ENCODE data around the gene SH2D2A. TPM values are rescaled to one million over a fixed set of nuclear protein-coding genes. Genes with fewer than 3 reads are reported as not detected.
A peak's percentile ranks its signal among the peaks of the same experiment; 100 is the strongest.

Gene SH2D2A
- total and polyA plus RNA-seq, 2 experiments from 2014 or later, result 0.18 to 0.60 TPM

GRCh38 chr1:156862584-156862983, 45.9 kb upstream of the SH2D2A start:
- H3K79me2 ChIP-seq, result no peaks in the 10 kb centered on the region
- H3K9me2 ChIP-seq (replicated peaks; ENCODE audit: insufficient read depth), result no peaks in the 10 kb centered on the region
- H3K36me3 ChIP-seq (replicated peaks; ENCODE audit: insufficient read depth, low read depth), result no peaks in the 10 kb centered on the region
- H3K9me3 ChIP-seq (ENCODE audit: low read depth), result no peaks in the 10 kb centered on the region
- DNase-seq (ENCODE audit: low spot score), result no peak
- H3K4me1 ChIP-seq (ENCODE audit: insufficient read depth), result peaks cover 26% of the 10 kb centered on the region
- H3K4me2 ChIP-seq, result no peak overlapping the region
- peaks cover 82% of the 10 kb centered on the region for H3K27me3 ChIP-seq
- TF ChIP-seq EZH2 (IDR thresholded peaks at IDR 0.05; ENCODE audit: borderline replicate concordance) (no peak), CTCF (IDR thresholded peaks at IDR 0.05; ENCODE audit: poor library complexity) (no peak), EZH2phosphoT487 (IDR thresholded peaks at IDR 0.05; ENCODE audit: low read depth, severe bottlenecking, unreplicated experiment) (no peak)
- H4K20me1 ChIP-seq (ENCODE audit: insufficient read depth, poor library complexity, severe bottlenecking), result no peaks in the 10 kb centered on the region
- no peak overlapping the region for H2AFZ ChIP-seq
- no peak overlapping the region for H3K27ac ChIP-seq
- WGBS (ENCODE audit: low lambda C conversion rate, missing lambda C conversion rate), result 52% methylated on average over 5 of the region's 6 CpGs
- H3K4me3 ChIP-seq, result no peak overlapping the region

GRCh38 chr1:156860628-156861423, 44.2 kb upstream of the SH2D2A start, which contains the start of gene NTRK1:
NTRK1 (plus strand) TSS chr1:156860865; CDS start chr1:156860935, 70 bp downstream.
- Histone ChIP-seq H3K4me1 (ENCODE audit: insufficient read depth) (peaks cover 26% of the 10 kb centered on the region), H3K79me2 (no peaks in the 10 kb centered on the region), H3K4me2 (peak within 1 kb of the TSS; percentile 89), H4K20me1 (ENCODE audit: insufficient read depth, poor library complexity, severe bottlenecking) (no peaks in the 10 kb centered on the region), H3K27ac (no peak within 1 kb of the TSS), H2AFZ (peak within 1 kb of the TSS; percentile 41), H3K9me3 (ENCODE audit: low read depth) (no peaks in the 10 kb centered on the region), H3K4me3 (peak within 1 kb of the TSS; percentile 24), H3K36me3 (replicated peaks; ENCODE audit: insufficient read depth, low read depth) (no peaks in the 10 kb centered on the region), H3K27me3 (peaks cover 94% of the 10 kb centered on the region), H3K9me2 (replicated peaks; ENCODE audit: insufficient read depth) (no peaks in the 10 kb centered on the region)
- TF ChIP-seq CTCF (IDR thresholded peaks at IDR 0.05; ENCODE audit: poor library complexity) (no peak), EZH2 (IDR thresholded peaks at IDR 0.05; ENCODE audit: borderline replicate concordance) (peak; percentile 77), EZH2phosphoT487 (IDR thresholded peaks at IDR 0.05; ENCODE audit: low read depth, severe bottlenecking, unreplicated experiment) (no peak)
- 10% methylated on average over 16 of the region's 69 CpGs for WGBS (ENCODE audit: low lambda C conversion rate, missing lambda C conversion rate)
- peak; percentile 61 for DNase-seq (ENCODE audit: low spot score)

GRCh38 chr1:156860113-156860627, 43.5 kb upstream of the SH2D2A start:
- DNase-seq (ENCODE audit: low spot score), result peak; percentile 61
- H2AFZ ChIP-seq, result peak overlapping the region; percentile 41
- no peak for TF ChIP-seq EZH2 (IDR thresholded peaks at IDR 0.05; ENCODE audit: borderline replicate concordance)
- no peak for TF ChIP-seq EZH2phosphoT487 (IDR thresholded peaks at IDR 0.05; ENCODE audit: low read depth, severe bottlenecking, unreplicated experiment)
- TF ChIP-seq CTCF (IDR thresholded peaks at IDR 0.05; ENCODE audit: poor library complexity), result peak; percentile 89
- no peak overlapping the region for H3K27ac ChIP-seq
- H3K79me2 ChIP-seq, result no peaks in the 10 kb centered on the region
- no peaks in the 10 kb centered on the region for H3K9me3 ChIP-seq (ENCODE audit: low read depth)
- H3K4me2 ChIP-seq, result peak overlapping the region; percentile 89
- H3K27me3 ChIP-seq, result peaks cover 88% of the 10 kb centered on the region
- H3K9me2 ChIP-seq (replicated peaks; ENCODE audit: insufficient read depth), result no peaks in the 10 kb centered on the region
- H3K4me3 ChIP-seq, result peak overlapping the region; percentile 24
- WGBS (ENCODE audit: low lambda C conversion rate, missing lambda C conversion rate), result 2% methylated on average over 35 of the region's 35 CpGs
- no peaks in the 10 kb centered on the region for H3K36me3 ChIP-seq (replicated peaks; ENCODE audit: insufficient read depth, low read depth)
- H4K20me1 ChIP-seq (ENCODE audit: insufficient read depth, poor library complexity, severe bottlenecking), result no peaks in the 10 kb centered on the region
- H3K4me1 ChIP-seq (ENCODE audit: insufficient read depth), result peaks cover 26% of the 10 kb centered on the region
